HG03064 (cell line): ENCODE data around the gene TLE1.

Experiments used
- ATAC-seq: cut with Tn5 transposase; IDR thresholded peaks from one replicate; pipeline ENCODE4 v1.9.1; 2021; ENCODE audit warnings: low read depth; ENCODE audit not compliant: unreplicated experiment

Gene TLE1

DNA sequence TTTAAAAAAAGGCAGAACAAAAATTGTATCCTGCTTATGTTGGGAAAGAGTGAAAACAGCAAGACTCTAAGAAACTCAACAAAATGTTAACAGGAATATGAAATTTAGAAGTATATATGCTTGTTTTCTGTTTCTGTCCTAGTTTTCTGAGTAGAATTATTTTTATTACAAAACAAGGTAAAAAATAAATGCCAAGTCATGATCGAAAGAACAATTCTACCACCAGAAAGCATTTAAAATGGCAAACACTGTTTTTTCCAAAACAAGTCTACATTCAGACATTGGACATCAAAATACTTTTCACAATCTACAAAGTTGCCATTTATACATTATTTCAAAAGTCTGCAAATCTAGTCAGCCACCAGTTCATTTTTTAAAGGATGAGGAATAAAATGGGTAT is 102.6 kb downstream of the TLE1 start:
- no peak for ATAC-seq

DNA sequence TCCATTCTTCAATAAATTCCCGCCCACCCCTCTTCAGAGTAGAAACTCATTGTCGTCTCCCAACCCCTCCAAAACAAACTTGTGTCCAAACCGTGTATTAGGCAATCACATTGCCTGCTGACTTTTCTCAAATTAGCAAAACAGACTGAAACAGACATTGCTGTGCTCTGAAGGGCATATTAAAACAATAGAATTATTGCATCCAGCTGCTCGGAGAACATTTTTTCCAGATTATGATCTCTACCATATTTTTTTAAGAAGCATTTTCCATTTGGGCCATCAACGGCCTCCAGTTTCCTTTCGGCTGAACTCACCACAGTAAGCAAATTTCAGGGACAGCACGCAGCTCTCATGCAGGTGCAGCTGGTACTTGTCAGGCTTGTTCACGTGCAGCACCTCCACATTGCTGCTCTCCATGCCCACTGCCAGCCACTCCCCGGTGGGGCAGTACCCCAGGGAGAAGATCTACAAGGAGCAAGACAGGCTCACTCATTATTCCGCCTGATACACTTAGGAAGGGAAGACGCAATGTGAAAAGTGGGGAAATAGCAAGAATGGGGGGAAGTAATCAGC is 104.1 kb downstream of the TLE1 start:
- no peak for ATAC-seq

DNA sequence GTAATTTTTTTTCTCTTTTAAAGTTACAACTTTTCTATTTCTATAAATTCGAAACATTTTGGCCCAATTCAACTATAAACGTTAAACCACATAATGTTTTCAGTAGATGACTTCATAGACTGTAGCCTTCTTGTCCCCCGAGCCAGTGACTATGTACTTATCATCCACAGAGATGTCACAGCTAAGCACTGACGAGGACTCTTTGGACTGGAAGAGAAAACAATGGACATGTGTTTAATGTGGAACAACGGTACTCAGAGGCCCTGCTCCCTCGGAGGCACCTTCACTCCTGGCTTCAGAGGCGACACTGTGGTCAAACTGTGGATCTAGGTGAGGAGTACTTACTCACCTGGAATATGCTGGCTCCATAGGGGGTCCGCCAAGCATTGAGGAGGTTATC is 105.2 kb downstream of the TLE1 start:
- no peak for ATAC-seq

DNA sequence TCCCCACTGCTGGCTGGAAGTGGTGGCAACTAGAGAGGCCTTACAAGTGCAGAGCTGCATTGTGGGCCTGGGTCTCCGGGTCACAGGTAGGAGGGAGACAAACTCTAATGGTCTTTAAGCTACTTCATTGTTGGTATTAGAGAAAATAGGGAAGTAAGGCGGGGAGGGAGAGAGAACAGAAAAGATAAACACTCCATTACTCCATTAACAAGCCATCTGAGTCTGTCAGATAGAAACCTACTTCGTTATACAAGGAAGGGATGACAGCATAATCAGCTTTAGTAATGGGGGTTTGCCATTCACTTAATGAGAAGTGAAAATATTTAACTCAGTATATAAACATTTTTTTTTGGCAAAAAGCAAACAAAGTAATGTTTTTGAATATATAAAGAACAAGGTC is 107.4 kb downstream of the TLE1 start:
- ATAC-seq = no peak

DNA sequence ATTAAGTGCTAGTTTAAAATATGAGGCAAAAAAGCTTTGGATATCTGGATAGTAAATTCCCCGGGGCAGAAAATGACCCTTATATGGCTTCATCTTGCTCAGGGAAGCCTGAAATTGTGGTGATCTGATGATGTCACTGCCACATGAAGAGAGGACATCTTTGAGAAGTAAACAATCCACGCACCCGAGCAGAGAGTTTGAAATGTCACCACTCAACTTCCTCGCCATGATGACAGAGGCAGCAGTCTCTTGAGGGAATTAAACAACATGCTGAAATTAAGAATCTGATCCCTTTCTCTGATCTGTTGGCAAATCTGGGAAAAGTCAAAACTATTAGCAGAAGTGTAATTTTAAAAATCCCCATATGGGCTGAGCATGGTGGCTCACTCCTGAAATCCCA is 110.0 kb downstream of the TLE1 start:
- no peak for ATAC-seq

DNA sequence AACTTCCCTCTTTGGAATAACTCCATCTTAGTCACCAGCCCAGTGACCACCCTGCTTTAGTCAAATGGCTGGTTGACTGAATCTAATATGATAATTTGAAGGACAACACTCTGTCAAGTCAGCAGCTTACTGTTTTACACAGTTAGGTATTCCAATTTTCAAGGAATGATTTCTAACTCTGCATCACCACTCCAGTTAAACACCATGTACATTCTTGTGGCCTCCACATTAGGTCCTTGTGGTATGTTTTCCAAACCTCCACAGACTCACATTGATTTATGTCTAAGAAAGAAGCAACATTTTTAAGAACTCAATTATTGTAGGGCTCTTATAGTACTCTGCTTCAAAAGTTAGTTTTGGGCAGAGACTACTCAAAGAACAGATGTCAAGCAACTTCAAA is 110.7 kb downstream of the TLE1 start:
- ATAC-seq = no peak

DNA sequence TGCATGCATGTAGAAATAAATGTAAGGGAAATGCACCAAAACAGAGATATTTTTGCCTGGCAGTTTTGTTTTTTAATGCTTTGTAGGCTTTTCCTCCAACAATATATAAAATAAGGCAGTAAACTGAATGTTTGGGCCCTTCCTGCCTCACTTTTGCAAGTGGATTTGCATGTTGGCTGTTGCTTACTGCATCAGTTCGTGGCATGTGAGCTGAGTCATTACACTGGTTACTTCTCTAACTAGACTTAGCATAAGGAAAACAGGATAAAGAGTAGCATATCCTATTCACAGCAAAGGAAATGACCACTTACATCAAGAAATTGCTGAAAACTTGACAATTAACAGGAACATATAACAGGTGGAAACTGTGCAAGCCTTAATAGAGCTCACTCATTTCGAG is 113.4 kb downstream of the TLE1 start:
- ATAC-seq = no peak

DNA sequence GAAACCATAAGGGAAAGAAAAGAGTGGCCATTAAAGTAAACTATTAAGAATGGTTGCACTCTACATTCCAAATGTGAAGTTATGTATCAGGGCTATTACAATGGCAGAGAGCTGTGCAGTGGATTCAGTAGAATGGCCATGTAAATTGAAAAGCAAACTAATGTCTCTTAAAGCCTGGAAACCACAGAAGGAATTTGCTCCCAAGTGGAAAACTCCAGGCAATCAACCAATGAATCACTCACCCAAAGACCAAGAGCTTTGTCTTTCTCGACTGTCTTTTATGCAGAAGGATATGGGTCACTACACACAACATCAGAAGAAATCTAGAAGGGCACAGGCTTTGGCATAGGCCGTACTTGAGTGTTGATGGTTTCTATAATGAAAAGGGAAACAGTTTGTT is 114.9 kb downstream of the TLE1 start:
- no peak for ATAC-seq

DNA sequence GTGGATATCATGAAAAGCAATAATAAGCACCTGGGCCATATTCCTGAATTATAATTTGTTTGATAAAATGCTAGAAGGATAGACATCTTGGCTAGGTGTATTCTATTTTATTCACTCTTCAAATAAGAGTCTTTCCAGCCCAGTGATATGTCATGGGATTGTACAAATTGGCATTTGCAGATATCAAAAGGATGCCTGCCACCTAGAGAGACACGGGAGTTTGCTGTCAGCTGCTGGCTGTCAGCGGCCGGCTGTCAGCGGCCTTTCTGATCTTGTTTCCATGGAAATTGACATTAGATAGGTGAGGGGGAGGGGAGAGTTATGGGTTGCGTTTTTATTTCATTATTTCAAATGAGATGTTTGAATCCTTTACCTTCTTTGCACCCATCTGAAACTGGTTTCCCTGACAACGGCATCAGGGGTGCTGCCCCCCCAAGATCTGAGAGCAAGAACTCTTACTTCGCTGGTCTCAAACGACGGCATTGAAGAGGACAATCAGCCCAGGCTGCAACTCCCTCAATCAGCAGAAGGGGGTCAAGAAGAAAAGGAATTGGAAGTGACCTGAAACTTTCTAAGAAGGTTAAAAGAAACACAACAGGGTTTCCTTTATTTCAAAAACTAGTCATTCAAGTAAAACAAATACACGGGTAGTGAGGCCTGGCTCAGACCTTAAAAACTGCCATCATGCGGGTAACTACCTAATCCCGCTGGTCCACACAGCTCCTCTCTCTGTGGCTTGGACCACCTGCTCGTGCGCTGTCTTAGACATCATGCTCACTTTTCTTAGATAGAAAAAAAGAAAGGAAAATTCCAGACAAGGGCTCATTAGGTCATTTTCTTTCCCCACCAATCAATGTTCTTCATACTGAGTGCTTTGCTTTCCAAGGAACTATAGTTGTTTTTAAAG is 115.7 kb downstream of the TLE1 start:
- ATAC-seq = no peak

DNA sequence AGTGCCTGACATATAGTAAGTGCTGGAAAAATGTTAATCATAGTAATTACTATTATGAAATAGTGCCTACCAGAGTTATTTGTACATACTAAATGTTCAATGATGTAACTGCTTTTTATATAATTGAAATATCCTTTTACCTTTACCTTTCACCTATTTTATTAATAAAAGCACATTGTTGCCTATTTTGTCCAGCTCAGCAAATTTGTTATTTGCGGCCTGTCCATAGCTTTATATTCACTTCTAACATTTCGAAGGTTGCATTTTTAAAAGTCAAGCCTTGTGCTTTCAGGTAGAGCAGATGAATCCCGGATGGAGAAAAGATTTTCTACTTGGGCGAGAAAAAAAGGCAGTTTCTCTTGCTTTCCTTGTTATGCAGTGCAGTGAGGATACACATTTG is 119.3 kb downstream of the TLE1 start:
- ATAC-seq = no peak

DNA sequence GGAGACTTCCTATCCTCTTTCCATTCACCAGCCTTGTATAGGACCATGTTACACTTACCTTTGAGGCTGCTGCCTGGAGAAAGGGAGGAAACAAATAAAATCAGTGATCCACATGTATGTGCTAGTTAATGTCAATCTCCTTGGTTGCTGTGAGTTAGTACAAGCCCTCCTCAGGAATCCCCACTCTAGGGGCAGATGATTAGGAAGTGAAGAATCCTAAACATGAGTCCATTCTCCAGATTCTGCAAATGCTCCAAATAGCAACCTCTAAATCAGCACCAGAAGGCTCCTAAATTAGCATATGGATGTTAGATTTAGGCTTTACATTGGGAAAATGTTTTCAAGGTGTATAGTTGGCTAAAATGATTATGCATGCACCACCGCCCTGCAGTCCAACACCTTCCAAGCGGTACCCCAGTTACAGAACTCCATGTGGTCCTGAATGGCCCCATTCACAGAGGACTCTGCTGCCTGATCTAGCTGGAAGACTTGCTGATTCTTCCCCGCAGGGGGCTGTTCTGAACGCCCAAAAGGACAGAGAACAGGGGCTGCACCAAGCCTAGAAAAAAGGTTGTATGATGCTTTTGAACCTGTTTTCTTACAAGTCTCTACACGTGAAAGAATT is 123.2 kb downstream of the TLE1 start:
- no peak for ATAC-seq

DNA sequence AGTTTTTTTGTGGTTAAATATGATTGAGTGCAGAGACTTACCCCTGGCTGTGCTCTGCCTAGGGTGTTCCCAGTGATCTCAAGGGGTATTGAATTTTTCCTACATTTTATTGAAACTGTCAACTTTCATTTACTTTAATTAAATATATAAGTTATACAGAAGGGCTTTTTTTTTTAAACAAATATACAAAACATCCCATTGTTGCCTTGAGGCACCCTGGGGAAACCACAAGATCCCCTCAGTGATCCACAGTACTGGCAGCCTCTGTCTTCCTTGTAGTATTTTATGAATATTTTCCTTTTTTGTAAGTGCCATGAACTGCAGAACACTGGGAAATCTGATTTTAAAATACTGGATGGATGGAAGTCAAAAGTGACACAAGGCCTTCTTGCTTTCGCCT is 123.7 kb downstream of the TLE1 start:
- ATAC-seq = no peak

DNA sequence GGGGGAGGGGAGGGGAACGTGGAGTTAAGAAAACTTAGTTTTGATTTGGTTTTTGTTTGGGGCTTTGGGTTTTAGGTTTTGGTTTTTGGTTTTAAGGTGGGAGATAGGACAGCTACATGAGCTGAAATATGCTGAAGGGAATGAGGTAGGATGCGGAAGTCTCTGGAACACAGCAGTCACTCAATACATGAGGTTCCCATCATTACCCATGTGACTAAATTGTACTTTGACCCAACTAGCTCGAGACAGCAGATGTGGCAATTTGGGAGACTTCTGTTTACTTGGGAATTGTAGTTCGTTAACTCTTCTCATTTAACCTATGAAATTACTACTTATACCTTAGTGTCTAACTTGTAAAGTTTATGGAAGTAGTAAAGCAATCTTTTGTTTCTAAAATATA is 124.2 kb downstream of the TLE1 start:
- no peak for ATAC-seq

DNA sequence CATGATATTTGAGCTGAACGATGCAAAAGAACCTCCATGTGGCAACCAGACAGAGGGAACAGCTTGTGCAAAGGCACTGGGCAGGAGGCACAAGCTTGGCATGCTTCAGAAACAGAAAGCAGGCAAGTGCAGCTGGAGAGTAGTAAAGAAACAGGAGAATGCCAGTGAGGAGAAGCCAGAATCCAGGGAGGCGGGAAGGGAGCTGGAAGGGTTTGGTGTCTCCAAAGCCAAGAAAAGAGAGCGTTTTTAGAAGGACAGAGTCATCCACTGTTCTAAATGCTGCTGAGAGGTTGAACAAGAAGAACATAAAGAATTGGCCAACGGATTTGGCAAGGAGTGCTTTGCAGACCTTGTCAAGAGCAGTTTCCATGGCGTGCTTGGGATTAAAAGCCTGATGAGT is 124.7 kb downstream of the TLE1 start:
- no peak for ATAC-seq

DNA sequence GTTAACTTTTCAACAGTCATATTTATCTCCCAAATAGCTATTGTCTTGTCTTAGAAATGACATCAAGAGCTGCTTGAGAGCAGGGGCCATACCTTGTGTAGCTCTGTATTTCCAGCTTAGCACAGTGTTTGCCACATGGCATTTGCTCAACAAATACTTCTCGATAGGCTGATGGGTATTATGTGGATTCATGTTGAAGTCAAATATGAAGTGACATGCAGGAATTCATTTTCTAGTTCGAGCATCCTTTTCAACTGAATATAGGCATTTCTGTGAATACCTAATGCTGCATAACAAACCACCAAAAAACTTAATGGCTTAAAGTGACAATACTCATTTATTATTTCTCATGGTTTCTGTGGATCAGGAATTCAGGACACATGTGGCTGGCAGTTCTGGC is 125.6 kb downstream of the TLE1 start:
- no peak for ATAC-seq

DNA sequence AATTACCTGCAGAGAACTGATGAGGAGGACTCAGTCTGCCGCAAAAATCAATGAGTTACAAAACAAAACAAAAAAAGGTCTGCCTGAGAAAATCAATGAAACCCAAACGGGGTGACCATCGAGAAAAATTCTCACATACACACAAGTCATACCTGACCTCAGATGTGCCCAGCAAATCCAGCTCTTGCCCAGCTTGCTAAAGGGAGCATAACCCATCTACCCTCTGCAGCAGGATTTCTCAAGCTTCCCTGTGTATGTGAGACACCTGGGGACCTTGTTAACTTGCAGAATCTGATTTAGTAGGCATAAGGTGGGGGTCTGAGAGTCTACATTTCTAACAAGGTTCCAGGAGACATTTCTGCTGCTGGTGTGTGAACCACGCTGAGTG is 126.3 kb downstream of the TLE1 start:
- ATAC-seq = no peak

DNA sequence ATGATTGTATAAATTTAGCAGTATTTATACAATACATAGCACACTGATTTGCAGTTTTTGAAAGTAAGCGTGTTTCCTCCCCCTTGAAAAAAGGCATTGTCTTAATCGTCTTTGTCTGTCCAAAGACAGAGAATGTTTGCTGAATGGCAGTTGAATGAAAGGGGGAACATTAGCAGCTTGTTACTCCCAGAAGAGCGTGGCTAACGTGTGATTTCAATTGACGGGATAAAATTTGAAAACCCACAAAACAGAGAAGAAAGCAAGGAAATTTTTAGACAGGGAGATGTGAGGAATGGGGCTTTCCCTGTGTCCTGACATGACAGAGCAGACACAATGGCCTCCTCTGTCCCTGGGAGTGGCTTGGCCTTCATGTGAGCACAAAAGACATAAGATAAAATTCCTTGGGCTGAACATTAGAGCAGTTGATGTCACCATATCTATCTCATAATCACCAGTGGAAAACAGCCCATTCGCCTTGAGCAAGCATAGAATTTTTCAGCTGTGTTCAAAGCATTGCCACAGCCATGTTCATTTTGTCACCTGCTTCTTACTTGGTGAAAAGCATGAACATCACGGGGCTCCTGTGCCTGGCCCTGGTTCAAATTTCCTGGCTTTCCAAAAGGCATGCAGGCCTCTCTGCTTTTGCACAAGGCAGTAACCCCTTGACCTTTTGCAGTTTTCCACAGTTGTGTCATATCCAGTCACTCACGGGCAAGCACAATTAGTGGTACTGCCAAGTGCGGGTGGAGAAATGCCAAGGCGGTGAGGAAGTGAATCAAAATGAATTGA is 126.9 kb downstream of the TLE1 start:
- ATAC-seq = no peak

DNA sequence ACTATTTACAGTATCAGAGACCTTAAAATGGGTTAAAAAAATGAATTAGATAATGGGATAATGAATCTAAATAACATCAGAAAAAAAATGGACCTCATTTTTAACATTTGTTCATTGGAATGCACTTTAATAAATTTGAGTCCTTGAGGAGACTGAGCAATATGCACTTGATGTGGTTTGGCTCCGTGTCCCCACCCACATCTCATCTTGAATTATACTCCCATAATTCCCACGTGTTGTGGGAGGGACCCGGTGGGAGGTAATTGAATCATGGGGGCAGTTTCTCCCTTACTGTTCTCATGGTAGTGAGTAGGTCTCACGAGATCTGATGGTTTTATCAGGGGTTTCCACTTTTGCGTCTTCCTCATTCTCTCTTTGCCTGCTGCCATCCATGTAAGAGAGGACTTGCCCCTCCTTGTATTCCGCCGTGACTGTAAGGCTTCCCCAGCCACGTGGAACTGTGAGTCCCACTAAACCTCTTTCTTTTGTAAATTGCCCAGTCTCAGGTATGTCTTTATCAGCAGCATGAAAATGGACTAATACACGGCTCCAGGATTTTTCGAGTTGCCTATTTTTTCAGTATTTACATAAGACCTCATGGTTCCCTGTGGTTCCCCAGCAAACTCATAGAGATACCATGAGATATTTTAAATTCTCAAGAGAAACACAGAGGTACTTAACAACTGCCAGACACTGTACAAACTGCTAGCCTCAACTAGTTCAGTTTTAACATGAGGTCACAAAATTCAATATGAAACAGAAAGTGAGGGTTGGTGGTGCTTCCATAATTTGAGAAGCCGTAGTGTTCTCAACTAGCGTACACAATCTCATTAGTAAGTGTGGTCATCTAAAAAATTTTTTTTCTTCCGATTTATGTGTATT is 128.3 kb downstream of the TLE1 start:
- ATAC-seq = no peak

DNA sequence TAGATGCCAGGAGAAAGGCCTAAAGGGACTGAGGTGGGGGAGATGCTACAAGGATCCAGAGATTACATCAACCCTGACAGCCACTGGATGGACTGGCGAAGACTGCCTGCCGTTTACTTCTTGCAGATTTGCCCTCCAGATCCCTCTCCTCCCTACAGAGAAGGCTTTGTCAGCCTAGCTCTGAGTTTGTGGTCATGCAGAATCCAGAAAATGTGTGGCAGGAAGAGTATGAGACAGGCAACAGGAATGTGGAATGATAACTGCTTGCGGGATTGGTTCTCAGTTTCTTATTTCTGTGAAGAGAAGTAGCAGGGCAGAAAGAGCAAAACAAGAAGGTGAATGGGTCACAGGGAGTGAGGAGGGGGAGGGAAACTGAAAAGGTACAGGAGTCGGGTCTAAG is 129.6 kb downstream of the TLE1 start:
- no peak for ATAC-seq

DNA sequence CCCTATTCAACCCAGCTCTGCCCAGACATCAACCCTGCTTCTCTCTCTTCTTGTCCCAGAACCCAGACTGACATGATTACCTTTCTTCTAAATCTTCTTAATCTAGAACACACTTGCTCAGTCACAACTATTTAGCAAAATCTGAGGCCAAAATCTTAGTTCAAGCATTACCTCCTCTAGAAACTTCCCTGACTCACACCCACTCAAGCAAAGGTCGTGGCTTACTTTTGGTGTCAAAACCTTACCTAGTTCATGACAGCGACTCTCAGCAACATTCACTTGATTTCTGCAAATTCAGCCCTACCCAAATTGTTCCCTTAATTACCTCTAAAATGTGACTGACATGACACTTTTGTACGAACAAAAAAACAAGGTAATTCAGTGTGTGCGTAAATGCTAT is 130.2 kb downstream of the TLE1 start:
- no peak for ATAC-seq
